HG03571 (cell line): Measurements from ENCODE around the gene TIMM8A.

Experiments used
- ATAC-seq: cut with Tn5 transposase; IDR thresholded peaks from one replicate; pipeline ENCODE4 v1.9.1; 2021; ENCODE audit not compliant: unreplicated experiment

TIMM8A gene, protein sequence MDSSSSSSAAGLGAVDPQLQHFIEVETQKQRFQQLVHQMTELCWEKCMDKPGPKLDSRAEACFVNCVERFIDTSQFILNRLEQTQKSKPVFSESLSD

DNA sequence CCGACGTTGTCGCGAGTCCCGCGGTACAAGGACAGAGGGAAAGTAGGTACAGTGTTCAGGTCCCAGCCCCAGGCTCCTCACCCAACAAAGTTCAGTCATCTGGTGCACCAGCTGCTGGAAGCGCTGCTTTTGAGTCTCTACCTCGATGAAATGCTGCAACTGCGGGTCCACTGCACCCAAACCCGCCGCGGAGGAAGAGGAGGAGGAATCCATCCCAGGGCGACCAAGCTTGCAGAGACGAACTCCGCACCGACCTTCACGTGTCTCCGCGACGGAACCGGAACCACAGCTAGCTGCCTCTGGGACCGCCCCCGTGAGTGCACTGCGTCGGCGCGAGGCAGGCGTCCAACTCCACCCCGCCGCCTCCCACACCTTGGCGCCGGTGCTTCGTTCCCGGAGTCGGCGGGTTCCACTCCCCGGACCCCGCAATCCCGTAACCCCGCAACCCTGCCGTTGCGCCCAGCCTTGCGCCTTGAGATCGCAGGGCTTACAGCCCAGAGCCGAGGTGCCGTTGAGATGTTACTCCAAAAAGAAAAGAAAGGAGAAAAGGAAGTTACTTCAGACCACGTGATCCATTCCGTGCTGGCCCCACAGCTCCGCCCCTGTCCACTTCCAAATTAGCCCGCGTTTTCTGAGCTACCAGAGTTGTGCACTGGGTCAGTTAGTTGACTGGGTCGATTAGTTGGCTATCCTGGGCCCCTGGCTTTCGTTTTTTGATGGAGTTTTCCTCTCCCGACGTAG is at the start of gene TIMM8A:
TIMM8A (minus strand) TSS at position 291 of the 741 bp plus-strand sequence; CDS start at position 213, 78 bp downstream.
- ATAC-seq = peak; percentile 95

DNA sequence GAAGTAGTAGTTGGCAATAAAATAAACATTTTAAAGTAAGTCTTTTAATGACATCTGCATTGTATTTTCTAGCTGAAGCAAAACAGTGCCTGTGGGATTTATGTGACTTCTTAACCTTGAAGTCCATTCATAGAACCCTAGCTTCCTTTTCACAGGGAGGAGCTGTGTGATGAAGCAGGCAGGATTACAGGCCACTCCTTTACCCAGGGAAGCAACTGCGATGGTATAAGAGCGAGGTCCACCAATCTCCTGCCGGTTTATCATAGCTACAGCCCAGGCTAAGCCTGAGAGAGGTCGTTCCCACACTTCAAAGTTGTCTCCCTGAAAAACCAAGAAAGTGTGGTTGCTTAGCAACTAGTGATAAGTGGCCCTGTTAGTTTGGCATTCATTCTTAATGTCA is 49.2 kb upstream of the TIMM8A start:
- ATAC-seq = no peak

DNA sequence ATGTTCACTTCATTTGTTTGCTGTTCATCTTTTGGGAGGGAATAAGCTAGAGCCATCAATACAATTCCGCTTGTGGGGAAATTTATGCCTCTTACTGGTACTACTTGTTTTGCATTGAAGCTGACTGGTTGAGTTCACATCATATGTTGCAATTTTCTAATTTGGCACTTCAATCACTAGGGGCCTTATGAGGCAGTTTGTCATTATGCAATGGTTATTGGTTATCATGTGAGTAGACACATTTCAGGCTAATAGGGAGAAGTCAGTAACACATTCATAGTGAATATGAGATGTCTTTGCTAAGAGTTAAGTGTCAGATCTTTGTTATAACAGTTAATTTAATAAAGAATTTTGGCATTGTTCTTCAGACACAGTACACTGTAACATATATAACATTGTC is 47.2 kb upstream of the TIMM8A start:
- ATAC-seq = no peak

DNA sequence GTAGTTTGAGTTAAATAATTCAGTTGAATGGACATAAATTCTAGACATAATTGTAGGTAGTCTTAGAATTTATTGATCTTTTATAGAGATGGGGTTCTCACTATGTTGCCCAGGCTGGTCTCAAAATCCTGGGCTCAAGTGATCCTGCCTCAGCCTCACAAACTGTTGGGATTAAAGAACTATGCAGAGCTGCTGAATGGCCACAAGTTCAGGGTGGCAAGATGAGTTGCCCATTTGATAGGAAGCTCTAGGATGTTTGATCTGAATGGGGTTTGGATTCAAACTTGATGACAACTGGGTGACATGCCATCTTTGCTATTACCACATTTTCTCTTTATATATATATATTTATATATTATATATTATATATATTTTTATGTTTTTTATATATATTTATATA is 45.8 kb upstream of the TIMM8A start:
- no peak for ATAC-seq

DNA sequence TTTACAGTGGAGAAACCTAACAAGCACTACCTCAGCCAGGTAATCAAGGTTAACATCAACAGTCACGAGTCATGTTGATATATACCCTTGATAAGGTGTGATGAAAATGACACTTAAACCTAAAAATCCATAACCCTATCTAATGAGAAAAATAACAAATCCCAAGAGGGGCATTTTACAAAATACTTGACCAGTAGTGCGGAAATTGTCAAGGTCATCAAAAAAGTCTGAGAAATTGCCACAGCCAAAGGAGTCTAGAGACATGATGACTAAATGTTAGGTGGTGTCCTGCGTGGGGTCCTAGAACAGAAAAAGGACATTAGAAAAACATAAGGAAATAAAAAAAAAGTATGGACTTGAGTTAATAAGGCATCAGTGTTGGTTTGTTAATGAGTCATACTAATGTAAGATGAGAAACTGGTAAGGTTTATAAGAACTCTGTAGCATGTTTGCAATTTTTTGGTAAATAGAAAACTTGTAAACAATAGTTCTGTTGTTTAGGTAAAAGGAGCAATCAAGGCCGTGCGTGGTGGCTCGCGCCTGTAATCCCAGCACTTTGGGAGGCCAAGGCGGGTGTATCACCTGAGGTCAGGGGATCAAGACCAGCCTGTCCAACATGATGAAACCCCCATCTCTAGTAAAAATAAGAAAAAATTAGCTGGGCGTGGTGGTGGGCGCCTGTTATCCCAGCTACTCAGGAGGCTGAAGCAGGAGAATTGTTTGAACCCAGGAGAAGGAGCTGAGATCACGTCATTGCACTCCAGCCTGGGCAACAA is 45.2 kb upstream of the TIMM8A start:
- ATAC-seq = no peak

DNA sequence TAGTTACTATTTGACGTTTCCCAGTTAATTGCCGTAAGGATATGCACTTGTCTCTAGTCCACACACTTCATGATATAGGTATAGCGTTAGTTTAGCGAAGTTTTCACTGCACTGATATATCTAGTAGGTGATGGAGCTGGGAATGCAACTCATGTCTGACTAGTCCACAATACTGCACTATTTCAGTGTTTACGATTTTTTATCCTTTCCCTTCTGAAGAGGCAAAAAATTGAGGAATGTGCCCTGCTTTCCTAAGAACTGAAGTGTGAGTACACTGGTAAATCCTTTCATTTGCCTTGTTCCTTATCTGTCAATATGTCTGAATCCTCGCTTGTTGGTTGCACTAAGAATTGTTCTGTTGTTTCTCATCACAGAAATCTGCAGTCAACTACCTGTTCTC is 43.3 kb upstream of the TIMM8A start:
- ATAC-seq = no peak

DNA sequence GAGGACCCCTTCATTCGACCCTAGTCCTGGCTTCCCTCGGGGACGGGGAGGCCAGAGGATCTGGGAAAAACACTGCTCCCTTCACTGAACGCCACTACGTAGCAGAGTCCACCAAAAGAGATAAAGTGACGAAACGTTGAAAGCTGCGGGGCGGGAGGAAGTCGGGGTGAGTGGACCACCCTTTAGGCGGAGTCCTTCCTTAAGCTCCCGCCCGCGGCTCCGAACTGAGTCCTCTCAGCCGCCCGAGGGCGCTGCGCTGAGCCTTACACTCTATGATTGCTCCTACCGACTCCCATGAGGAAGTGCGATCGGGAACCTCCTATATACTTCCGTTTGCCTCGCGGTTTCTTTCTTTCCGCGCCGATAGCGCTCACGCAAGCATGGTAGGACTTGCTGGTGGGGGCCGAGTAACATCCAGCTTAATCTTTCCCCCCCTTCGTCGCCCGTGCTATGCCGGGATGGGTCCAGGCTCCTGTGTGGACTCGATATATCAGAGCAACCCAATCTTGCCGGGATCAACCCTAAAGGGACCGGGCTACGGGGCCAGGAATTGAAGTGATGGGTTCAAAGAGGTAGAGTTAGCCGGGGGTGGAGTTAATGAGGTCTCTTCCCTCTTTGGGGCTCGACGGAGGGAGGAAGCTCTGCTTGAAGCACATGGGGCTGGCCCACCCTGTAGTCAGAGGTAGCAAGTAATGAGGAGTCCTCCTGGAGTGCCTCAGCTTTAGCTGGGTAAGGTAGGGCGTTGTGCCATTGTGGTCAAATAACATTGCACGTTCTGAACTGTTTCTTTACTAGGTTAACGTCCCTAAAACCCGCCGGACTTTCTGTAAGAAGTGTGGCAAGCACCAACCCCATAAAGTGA is 42.4 kb upstream of the TIMM8A start, which contains the start of gene RPL36A:
RPL36A (plus strand) TSS at position 348 of the 862 bp plus-strand sequence; CDS start at position 381, 33 bp downstream.
- ATAC-seq = peak; percentile 82

DNA sequence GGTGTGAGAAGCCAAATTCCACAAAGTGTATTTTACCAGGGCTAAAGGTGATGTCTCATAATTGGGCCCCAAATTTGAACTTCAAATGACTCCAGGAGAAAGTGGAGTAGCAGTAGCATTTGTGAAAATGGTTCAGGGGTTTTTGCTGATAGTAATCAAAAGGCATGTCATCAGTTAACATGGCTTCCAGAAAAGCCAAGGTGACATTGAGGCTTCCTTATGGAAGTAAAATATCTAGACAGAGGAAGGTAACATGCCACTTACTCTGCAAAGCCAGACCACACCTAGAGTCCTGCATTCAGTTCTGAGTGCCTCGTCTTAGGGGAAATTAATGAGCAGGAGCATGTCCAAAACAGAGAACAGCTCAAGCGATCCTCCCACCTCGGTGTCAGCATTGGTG is 40.1 kb upstream of the TIMM8A start:
- no peak for ATAC-seq

DNA sequence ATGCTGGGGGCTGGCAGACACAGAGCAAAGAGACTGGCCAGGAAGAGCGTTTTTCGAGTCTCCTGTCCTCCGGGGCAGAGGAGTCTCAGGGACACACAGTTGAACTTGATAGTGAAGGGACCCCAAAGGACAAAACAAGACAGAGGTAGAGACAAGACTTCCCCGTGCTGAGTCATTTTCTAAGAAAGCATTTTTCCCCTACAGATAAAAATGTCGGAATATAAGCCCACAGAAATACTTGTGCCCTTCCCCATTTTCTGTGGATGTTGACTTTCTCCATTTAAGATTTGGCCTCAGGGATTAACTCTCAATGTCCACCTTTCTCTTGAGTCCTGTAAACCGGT is 38.0 kb upstream of the TIMM8A start:
- ATAC-seq = no peak

DNA sequence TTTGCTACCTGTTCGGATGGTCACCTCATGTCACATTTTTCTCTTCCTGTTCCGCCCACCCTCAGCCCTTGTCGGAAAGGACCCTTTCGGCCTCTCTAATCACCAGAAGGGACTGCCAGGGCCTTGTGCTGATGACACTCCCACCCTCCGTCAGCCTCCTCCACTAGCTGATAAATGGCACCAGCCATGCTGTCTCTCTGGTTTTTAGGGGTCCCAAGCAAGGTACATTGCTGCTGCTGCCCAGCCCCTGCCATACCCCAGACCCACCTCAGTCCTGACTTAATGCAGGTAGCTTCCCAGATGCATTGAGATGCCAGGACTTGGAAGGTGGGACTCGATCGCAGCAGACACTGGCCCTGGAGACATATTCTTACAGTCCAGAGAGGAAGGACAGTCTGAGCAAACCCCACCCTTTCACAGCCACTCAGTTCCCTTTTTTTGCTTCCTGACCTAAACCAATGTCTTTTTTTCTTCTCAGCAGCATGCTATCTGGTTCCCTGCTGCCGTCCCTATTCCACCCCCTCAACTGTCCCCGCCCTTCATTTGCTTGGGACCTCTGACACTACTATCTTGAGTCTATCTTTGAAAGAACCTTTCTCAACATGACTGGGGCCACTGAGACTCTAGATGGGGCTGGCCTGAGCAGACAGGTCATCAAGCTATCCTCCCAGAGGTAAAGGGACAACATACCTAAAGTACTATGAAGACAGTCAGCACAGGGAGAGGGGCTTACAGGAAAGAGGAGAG is 37.4 kb upstream of the TIMM8A start, which contains the start of gene BTK:
BTK (minus strand) TSS at position 397 of the 747 bp plus-strand sequence. CDS start 10,907 bp downstream, outside the sequence.
- peak; percentile 56 for ATAC-seq

DNA sequence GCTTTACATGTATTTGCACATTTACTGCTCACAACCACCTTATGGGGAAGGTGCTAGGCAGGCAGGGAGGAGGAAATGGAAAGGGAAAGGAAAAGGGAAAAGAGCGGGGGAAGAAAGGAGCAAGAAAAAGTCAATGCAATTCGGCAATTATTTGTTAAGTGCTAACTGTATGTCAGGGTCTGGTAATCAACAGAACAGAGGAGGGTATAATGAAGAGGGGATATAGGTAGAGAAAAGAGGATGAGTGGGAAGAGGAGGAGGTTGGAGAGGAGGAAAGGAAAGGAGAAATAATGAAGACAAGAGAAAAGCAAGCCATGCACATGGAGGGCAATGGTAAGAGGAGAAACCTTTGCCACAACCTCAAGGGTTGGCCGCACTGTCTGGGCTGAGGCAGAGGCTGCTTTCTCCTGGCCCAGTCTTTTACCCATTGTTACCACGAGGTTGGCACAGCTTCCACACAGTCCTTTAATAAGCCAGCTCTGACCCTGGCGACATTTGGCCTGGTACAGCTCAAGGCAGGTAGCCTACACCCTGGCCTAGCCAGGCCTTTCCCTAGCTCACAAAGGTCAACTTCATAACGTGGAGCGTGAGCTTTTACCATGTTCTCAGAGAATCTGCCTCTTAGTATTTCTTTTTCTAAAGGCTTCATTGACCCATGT is 36.6 kb upstream of the TIMM8A start:
- no peak for ATAC-seq

DNA sequence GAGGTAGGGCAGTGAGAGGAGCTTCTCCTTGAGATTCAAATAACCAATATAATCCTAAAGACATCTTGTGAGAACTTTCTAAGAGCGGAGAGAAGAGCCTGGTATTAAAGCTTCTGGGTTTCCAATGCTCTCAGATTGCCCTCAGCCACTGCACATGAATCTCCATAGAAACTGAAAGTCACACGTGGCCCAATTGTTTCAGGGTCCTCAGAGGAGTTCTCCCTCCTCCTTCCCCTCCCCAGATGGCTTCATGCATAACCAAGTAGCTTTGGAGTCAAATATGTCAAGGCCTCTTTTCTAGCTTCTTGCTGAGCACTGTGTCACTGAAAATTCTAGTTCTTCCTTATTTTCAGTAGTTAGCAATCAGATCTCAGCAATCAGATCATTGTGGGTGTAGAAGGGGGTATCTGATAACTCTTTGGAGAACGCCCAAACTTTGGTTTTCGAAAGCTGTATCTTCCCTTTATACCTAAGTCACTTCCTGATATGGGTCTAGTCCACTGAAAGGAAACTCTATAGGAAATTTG is 35.2 kb upstream of the TIMM8A start:
- peak; percentile 70 for ATAC-seq

DNA sequence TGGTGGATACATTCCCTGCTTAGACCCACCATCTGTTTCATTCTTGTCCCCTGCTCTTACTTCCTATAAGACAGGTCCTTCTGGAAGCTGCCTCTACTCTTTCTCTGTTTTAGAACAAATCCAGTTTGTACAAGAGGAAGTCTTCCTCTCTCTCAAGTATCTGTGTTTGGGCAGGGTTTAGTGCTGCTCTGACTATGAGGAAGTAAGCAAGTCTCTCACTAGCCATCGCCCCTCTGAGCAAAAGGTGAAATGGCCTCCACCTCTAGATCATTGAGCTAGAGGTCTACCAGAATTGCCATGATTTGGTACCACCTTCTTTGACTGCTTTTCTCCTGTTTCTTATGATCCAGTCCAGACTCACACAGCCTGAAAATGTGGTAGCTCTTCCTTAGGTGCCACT is 29.0 kb upstream of the TIMM8A start:
- ATAC-seq = no peak

DNA sequence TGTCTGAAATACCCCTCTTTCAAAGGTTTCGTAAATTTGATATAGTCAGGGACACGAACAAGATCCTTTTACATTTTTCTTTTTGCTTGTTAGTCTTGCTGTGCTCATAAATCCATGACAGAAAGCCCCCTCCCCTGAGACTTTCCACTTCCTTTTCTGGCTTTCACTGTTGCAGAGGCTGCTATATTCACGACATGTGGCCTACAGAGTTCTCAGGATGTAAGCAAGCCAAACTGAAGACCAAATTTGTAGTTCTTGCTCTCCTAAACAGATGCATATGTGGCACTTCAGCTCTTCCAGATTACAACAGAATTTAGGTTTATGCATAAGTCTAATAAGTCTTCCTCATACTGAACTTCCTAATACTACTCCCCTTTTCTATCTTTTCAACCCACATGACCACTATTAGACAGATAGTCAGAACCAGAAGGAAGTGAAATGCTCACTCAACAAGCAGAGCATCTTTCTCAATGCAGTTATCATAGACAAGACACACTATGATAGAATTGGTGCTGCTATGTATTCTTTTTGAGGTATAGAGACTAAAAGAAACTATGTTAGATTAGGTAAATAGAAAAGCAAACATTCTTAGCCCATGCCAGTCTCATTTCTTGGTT is 22.5 kb upstream of the TIMM8A start:
- ATAC-seq = peak; percentile 78

DNA sequence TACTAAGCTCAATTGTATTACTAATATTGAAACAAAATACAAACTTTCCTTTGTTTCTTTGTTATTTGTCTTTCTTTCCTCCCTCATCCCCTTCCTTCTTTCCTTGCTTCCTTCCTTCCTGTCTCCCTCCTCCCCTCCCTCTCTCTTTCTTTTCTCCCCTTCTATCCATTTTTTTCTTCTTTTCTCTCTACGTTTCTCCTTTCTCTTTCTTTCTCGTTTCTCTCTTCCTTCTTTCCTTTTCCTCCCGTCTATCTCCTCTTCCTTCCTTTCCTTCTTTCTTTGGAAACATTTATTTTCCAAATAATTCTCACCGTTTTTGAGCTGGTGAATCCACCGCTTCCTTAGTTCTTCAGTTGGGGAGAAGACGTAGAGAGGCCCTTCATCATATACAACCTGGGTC is 21.1 kb upstream of the TIMM8A start:
- no peak for ATAC-seq

DNA sequence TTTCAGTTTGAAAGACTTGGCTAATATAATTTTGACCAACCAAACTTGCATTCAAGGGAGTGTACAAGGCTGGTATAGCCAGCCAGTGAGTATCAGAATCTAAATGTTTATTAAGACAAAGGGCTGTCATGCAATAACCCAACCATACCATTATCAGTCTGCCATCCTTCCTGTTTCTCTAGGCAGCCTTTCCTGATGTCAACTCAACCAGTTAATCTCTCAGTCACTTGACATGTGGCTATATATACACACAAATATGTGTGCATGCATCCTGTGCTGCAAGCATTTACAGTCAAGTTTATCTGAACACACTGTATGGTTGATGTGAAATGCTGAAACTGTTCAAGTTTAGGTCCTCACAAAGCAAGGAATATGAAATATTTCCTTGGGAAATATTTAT is 20.3 kb upstream of the TIMM8A start:
- no peak for ATAC-seq

DNA sequence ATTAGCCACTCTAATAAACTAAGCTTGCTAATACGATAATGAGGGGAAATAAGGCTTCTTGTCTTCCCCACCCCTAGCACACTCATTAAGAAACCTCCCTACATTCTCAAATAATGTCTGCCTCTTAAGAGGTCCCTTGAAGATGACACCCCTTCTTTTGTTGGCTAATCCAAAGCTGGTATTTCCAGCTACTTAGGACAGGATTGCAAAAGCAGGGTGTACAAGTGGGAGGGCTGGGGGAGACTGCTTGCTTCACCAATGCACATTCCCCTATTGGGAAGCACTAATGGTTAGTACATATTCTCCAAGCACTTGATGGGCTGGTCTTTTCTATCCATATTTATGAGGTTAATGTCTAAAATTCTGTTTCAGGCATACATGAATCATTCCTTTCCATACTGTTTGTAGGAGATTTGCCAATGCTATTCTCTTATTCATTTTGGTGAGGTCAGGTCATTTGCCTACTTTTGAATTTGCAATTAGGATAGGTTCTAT is 16.8 kb upstream of the TIMM8A start:
- no peak for ATAC-seq

DNA sequence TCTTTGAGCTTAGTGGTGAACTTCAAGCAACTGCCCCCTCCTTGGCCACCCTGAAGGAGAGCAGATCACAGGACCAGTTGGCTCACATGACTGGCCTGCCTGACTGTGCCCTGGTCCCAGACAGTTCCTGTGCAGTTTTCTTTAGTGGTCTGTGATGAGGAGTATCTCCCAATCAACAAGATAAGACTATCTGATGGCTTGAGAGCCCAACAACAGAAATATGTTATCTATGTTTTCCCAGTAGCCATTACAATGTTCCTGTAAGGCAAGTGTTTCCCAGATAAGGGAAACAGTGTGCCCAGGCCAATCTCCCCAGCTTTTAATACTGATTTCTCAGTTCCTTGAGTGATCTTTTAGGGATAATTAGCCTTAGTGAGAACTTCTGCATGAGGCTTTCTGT is 14.2 kb upstream of the TIMM8A start:
- ATAC-seq = no peak

DNA sequence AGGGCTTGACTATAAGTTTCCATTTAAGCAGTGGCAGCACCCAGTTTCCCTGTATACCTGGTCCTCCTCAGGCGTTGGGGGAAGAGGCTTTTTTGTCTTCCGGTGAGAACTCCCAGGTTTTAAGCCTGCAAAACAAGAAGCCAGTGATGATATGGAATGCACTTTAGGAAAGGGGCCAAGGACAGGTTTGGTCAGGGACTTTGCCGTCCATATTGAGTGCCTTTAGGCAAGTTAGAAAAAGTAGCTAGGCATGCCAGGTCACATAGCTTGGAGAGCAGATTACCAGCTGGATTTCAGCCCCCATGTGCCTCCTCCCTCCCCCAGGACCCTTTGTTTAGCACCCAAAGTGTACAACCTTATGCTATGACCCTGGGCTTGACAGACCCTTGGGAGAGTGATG is 13.6 kb upstream of the TIMM8A start:
- ATAC-seq = no peak
